ENCODE data around the gene COPG1. TPM values are rescaled to one million over a fixed set of nuclear protein-coding genes. Genes with fewer than 3 reads are reported as not detected.

The COPG1 gene
- total and polyA plus RNA-seq, 2 of the 4 experiments (the other 2 are of a cell fraction) = 203 to 446 TPM

GRCh38 chr3:129238945-129239705, 10.3 kb upstream of the COPG1 start:
- in situ Hi-C loops (cut with MboI; ENCODE audit: low sequenced_read_pairs) = no loop called here
- no TSS peak for BruUV-seq (replicated peaks)
- intact Hi-C loops (cut with micrococcal nuclease) = no loop called here
- Histone ChIP-seq H3K23ac (ENCODE audit: low read depth, low read length) (no peak overlapping the region), H3K9me1 (ENCODE audit: insufficient read depth, low read length) (peaks cover 5% of the 10 kb centered on the region; the same call in 1 of the 2 replicates), H3K4me1 (ENCODE audit: control insufficient read depth, insufficient read depth, low read length) (peaks cover 2% of the 10 kb centered on the region; the same call in 1 of the 2 replicates), H3K18ac (ENCODE audit: low read depth, low read length) (no peak overlapping the region), H3K36me3 (ENCODE audit: control insufficient read depth, insufficient read depth, low read length) (no peaks in the 10 kb centered on the region), H3K9me3 (ENCODE audit: control insufficient read depth, insufficient read depth, low read length) (no peaks in the 10 kb centered on the region), H3K27me3 (ENCODE audit: control insufficient read depth, insufficient read depth, low read length) (no peaks in the 10 kb centered on the region), H3K27ac (ENCODE audit: insufficient read depth, low read length) (no peak overlapping the region), H4K20me1 (ENCODE audit: insufficient read depth, low read length) (no peaks in the 10 kb centered on the region), H3K4me3 (ENCODE audit: insufficient read depth, low read depth, low read length) (no peak overlapping the region), H3K4me2 (ENCODE audit: low read depth, low read length) (no peak overlapping the region), H2AK9ac (replicated peaks; ENCODE audit: low read depth, low read length, poor library complexity) (no peak overlapping the region), H4K8ac (ENCODE audit: low read depth in 2 of 2, low read length in 2 of 2) (no peak overlapping the region), H2BK5ac (ENCODE audit: low read depth, low read length, poor library complexity, severe bottlenecking) (no peak overlapping the region), H3K4ac (ENCODE audit: low read depth, low read length) (no peak overlapping the region), H3K79me1 (ENCODE audit: low read depth in 1 of 2, low read length in 2 of 2) (no peaks in the 10 kb centered on the region; a peak in 1 of 4 replicates), H2BK20ac (ENCODE audit: low read depth, low read length) (no peak overlapping the region), H2AK5ac (ENCODE audit: low read depth, low read length) (no peak overlapping the region), H3K14ac (replicated peaks; ENCODE audit: low read depth, low read length) (no peak overlapping the region), H3K9ac (ENCODE audit: low read depth, low read length) (no peak overlapping the region), H2BK15ac (ENCODE audit: low read depth, low read length) (no peak overlapping the region), H4K91ac (ENCODE audit: insufficient read depth, low read depth, low read length) (no peak overlapping the region), H4K5ac (ENCODE audit: low read depth, low read length) (no peak overlapping the region), H3K56ac (ENCODE audit: extremely low read depth, insufficient read depth, low read length) (no peak overlapping the region), H2AFZ (replicated peaks; ENCODE audit: low read length, poor library complexity) (no peak overlapping the region), H2BK120ac (ENCODE audit: low read depth, low read length) (no peak overlapping the region)
- TF ChIP-seq CEBPB (IDR thresholded peaks at IDR 0.05; ENCODE audit: low read depth, low read length) = peak; percentile 24; the same call in 1 of the 2 replicates
- no peak for TF ChIP-seq MAZ (IDR thresholded peaks at IDR 0.05; ENCODE audit: borderline replicate concordance, low read depth, low read length)
- CTCF ChIA-PET = interaction anchor here (0.7 kb wide), 1 partner anchor 31 kb away, joined by 3 read pairs; no protein-coding TSS in a partner anchor
- dilution Hi-C loops (cut with HindIII; ENCODE audit: low sequenced_read_pairs, unreplicated experiment) = no loop called here
- no CpG with 5 or more reads among the region's 8 CpGs for WGBS, 2 experiments (ENCODE audit: extremely low coverage in 2 of 2, insufficient read length in 1 of 2)
- POLR2A ChIA-PET (ENCODE audit: unreplicated experiment) = no interaction called here
- DNase-seq (peak; percentile 25), ATAC-seq (ENCODE audit: low read depth) (no peak; the same call in 1 of the 2 replicates)

Data from IMR-90 (cell line).